KOPT-K1 (cell line): ENCODE measurements around the gene CEMP1.
"Not testable (repeated sequence)": the region's sequence is repeated elsewhere in the genome, so short reads cannot be mapped to it uniquely, and the experiment has no call there.

Experiments used
- H3K27ac ChIP-seq: fragments of 200-600 bp; sonication (generic); 2 replicates; pipeline ENCODE4 v1.5.1; 2016; ENCODE audit warnings: antibody characterized with exemption, mild to moderate bottlenecking, low read depth, low read length; ENCODE audit not compliant: poor library complexity, severe bottlenecking
- H3K36me3 ChIP-seq: fragments of 200-600 bp; sonication (generic); 2 replicates; pipeline ENCODE4 v1.5.1; 2017; ENCODE audit warnings: antibody characterized with exemption, mild to moderate bottlenecking, low read length, moderate library complexity; ENCODE audit not compliant: insufficient read depth
- H3K9me3 ChIP-seq: fragments of 200-600 bp; sonication (generic); 2 replicates; pipeline ENCODE4 v1.5.1; 2017; ENCODE audit warnings: antibody characterized with exemption, low read length, mild to moderate bottlenecking; ENCODE audit not compliant: insufficient read depth, poor library complexity, severe bottlenecking

Gene CEMP1, protein sequence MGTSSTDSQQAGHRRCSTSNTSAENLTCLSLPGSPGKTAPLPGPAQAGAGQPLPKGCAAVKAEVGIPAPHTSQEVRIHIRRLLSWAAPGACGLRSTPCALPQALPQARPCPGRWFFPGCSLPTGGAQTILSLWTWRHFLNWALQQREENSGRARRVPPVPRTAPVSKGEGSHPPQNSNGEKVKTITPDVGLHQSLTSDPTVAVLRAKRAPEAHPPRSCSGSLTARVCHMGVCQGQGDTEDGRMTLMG

DNA sequence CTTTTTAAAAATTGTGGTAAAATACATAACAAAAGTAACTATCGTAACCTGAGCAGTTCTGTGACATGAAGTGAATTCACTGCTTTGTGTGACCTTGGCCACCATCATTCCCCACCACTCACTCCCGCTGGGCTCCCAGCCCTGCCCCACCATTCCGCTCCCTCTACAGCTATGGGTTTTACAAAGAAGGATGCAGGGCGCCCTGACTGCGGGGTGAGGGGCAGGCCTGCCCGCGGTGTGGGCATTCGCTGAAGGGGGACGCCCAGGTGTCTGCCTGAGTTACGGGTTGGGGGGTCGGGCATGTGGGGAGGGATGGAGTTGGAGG is at the start of gene CEMP1:
CEMP1 (minus strand) TSS at position 38 of the 325 bp plus-strand sequence. CDS start 335 bp downstream, outside the sequence.
- Histone ChIP-seq H3K27ac (peak within 1 kb of the TSS; percentile 32), H3K9me3 (no peaks in the 10 kb centered on the region)

DNA sequence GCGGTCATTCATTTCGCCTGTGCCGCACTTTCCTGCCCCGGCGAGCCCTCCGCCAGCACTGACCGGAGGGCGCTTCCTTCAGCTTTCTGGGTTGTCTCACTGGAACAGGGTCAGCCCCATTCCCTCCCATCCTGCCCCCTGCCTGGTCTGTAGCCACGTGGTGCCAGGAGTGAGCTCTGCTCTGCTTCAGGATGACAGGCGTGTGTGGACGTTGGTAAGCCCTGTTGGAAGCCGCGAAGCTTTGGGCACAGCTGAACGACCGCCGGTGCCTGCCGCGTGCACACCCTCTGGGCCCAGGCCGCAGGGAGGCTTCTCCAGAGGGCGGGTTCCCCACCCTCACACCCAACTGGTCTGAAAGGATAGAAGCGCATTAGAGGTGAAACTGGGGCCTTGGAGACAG is 49.6 kb upstream of the CEMP1 start:
- H3K27ac ChIP-seq, H3K9me3 ChIP-seq, H3K36me3 ChIP-seq: not testable (repeated sequence)

More for the DNA sequence above, at the start of gene CEMP1:
- H3K36me3 ChIP-seq, result peaks cover 34% of the 10 kb centered on the region

DNA sequence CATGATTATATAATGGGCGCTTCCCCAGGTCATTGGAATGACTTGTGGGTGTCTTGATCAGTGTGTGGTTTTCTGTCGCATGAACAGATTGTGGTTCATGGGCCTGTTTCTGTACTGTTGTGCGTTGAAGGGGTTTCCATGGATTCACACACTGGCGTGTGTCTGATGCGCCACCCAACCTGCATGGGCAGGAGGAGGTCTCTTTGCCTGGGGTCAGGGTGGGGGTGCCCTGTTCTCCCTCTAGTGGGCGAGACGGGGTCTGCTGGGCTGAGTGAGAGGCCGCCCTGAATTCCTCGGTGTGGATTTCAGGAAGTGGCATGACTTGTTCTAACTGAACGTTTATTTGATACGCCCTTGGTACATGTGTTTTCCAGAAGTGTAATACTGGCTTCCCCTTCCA is 48.9 kb upstream of the CEMP1 start:
- not testable (repeated sequence) for H3K36me3 ChIP-seq, H3K27ac ChIP-seq, H3K9me3 ChIP-seq

DNA sequence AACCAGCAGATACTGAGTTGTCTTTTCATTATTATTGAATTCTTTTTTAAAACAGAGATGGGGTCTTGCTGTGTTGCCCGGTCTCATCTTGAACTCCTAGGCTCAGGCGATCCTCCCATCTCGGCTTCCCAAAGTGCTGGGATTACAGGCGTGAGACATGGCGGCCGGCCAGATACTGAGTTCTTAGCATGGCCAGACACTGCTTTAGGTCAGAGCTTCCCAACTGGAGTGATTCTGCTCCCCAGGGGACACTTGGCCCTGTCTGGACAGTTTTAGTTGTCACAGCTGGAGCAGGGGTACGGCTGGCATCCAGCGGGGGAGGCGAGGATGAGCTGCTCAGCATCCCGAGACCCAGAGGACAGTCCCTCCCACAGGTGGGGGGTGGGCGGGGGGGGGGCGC is 47.7 kb upstream of the CEMP1 start:
- H3K27ac ChIP-seq, H3K36me3 ChIP-seq, H3K9me3 ChIP-seq: not testable (repeated sequence)

DNA sequence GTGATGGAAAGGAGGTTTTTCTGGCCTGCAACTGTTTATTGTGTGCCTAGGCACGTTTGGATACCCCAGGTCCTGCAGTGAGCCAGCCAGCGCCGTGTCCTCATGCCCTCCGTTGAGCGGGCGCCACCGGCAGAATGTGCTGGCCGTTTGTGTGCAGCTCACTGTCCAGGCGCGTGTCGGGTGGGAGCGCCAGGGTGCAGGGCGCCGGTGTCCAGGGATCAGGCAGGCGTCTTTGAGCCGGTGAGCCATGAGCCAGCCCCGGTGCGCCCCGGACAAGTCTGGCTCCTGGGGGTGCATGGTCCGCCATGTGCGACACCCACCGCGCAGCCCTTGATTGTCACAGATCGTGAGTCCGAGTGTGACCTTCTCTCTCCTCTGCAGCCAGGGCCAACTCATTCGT is 45.8 kb upstream of the CEMP1 start:
- not testable (repeated sequence) for H3K36me3 ChIP-seq, H3K27ac ChIP-seq, H3K9me3 ChIP-seq

DNA sequence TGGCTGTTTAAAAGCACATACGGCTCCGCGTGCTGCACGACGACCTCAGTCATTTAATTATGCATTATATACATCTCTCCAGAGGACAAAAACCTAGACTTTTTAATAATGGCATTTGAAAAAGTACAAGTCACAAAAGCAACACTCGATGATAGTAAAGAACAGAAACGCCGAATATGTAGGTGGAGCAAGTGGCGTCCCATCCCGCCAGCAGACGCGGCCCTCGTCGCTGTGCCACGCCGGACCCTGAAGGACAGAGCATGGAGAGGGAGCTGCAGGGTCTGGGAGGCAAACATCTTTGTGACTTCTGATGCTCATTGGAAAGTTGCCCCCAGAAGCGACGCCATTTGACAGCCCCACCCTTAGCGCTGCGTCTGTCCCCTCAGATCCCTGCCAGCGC is 44.6 kb upstream of the CEMP1 start:
- H3K9me3 ChIP-seq, H3K27ac ChIP-seq: not testable (repeated sequence)

DNA sequence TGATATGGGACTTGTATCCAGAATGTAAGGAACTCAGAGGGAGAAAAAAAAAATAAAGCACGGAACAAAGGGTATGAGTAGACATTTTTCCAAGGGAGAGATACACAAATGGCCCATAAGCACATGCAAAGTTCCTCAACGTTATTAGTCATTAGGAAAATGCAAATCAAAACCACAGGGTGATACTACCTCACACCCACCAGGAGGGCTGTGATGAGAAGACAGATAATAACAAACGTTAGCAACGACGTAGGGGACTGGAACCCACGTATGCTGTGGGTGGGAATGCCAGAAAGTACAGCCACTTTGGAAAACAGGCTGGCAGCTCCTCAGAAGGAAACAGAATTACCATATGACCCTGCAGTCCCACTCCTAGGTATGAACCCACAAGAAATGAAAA is 41.5 kb upstream of the CEMP1 start:
- H3K9me3 ChIP-seq, H3K36me3 ChIP-seq, H3K27ac ChIP-seq: not testable (repeated sequence)

More for the DNA sequence above, 44.6 kb upstream of the CEMP1 start:
- H3K36me3 ChIP-seq, result not testable (repeated sequence)

DNA sequence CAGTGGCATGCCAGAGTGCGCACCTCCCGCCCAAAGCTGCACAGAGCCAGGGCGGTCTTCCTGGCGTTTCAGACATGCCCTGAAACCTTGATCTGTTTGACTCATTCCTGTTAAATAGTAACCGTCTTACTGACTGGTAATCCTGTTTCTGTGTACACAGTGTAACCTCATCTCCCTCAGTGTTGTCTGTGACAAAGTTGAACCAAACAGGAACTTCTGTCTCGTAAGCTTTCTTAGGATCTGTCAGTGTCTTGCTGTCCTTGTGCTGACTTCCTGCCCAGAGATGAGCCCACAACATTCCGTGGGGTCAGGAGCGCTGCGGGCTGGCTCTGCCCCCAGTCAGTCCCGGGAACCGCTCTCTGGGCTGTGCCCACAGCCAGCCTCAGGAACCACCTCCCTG is 37.4 kb upstream of the CEMP1 start:
- H3K36me3 ChIP-seq, H3K9me3 ChIP-seq, H3K27ac ChIP-seq: not testable (repeated sequence)

DNA sequence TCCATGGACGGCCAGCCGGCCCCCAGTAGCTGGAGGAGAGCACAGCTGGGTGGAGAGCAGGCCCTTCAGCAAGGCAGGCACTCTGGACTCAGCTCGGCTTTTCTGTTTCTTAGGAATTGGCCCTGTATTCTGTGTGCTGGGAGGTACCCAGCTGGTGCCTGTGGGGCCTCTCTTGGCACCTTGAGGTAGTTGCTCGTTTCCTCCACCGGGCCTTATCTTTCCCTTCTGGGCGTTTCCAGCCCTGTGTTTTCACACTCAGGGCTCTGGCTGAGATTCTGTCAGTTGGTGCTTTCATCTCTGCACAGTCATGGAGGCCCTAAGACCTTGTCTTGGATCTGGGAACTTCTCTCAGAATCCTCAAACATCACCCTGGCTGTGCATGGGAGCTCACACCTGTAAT is 36.3 kb upstream of the CEMP1 start:
- not testable (repeated sequence) for H3K27ac ChIP-seq, H3K36me3 ChIP-seq

DNA sequence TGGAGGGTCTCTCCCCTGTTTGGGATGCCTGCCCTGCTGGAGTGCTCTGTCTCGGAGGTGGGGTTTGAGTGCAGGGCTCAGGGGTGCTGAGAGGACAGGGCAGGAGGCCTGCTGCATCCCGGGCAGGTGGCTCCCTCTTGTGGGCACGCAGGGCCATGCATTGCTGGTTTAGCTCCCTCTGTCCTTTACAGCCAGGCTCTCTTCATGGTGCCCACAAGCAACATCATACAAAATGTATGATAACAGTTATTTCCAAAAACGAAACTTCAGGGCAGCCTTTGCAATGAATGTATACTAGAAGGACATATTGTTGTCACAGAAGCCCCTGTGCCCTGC is 29.6 kb upstream of the CEMP1 start:
- not testable (repeated sequence) for H3K9me3 ChIP-seq, H3K36me3 ChIP-seq, H3K27ac ChIP-seq

More for the DNA sequence above, 36.3 kb upstream of the CEMP1 start:
- H3K9me3 ChIP-seq, result not testable (repeated sequence)

DNA sequence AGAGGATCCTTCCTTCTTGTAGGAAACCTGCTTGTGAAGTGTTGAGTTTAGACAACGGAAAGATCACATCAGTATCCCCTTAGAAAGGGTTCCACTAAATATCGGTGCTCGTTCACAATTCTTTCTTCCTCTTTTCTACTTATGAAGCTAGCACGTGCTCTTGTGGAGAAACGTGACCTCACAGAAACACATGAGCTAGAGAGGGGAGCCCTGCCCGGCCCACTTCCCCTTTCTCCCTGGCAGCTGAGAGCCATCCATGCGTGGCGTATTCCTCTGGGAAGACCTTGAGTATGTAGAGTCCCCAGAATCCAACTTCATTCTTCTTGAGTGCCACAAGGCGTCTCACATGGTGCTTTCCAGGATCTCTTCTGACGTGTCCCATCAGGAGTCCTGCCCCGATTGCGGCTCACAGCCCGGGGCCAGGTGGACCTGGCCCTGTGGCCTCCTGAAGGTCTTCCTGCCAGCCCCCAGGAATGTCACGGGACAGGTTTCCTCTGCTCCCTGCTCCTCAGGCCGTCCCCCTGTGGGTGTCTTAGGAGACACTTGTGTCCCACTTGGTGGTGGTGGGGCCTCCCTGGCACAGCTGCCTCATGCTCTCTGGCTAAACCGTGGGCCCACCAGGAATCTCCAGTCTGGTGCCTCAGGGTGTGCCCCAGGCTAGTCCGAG is 29.1 kb upstream of the CEMP1 start:
- H3K9me3 ChIP-seq, H3K27ac ChIP-seq, H3K36me3 ChIP-seq: not testable (repeated sequence)

DNA sequence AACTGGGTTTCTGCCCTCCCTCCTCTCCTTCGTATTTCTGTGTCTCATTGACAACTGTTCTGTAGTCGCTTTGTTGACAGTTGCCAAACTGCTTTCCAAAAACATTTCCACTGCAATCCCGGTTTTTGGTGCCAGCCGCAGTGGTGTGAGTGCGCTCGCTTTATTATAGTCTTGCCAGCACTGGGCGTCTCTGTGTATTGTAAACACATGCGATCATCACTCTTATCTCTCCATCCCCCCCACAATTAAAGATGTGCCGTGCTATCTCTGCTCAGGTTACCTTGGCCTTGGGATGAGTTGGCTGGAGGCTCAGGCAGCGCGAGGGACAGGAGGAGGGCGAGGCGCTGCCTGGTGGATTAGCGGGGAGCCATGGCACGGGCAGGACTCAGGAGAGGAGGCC is 25.9 kb upstream of the CEMP1 start:
- not testable (repeated sequence) for H3K36me3 ChIP-seq, H3K27ac ChIP-seq, H3K9me3 ChIP-seq

DNA sequence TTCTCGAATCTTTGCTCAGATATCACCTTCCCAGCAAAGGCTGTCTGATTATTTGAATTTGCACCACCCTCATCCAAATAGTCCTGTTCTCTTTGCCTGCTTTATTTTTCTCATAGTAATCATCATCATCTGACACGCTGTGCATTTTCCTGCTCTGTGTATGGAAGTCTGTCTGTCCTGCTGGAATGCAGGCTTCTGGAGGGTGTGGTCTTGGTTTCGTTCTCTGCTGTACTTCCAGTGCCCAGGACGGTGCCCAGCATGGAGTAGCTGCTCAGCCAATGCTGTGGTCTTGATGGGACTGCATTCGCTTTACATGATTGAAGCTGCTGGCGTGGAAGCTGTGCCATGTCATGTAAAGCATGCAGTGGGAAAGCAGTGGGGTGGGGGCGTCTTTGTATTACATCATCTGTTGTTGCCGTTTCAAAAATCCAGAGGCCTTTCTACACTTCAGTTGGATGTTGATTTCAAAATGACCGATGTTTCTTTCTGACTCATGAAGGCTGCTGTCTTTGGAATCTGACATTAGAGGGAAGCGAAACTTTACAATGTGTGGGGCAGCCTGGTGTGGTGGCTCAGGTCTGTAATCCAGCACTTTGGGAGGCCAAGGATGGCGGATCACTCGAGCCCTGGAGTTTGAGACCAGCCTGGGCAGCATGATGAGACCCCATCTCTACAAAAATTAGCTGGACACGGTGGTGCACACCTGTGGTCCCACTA is 23.7 kb upstream of the CEMP1 start:
- not testable (repeated sequence) for H3K27ac ChIP-seq, H3K36me3 ChIP-seq, H3K9me3 ChIP-seq

DNA sequence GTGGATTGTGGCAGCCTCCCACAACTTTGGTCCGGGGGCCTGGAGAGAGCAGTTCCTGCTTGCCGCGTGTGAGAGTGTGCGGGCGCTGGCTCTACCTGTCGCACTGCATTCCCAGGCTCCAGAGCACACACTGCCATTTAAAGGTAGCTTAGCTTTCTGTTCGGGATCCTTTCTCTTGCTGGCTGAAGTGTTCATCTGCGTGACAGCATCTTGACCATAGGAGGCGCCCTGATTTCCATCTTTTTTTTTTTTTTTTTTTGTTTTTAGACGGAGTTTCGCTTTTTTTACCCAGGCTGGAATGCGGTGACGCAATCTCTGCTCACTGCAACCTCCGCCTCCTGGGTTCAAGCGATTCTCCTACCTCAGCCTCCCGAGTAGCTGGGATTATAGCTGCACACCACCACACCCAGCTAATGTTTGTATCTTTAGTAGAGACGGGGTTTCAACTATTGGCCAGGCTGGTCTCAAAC is 20.2 kb upstream of the CEMP1 start:
- not testable (repeated sequence) for H3K27ac ChIP-seq, H3K36me3 ChIP-seq, H3K9me3 ChIP-seq

DNA sequence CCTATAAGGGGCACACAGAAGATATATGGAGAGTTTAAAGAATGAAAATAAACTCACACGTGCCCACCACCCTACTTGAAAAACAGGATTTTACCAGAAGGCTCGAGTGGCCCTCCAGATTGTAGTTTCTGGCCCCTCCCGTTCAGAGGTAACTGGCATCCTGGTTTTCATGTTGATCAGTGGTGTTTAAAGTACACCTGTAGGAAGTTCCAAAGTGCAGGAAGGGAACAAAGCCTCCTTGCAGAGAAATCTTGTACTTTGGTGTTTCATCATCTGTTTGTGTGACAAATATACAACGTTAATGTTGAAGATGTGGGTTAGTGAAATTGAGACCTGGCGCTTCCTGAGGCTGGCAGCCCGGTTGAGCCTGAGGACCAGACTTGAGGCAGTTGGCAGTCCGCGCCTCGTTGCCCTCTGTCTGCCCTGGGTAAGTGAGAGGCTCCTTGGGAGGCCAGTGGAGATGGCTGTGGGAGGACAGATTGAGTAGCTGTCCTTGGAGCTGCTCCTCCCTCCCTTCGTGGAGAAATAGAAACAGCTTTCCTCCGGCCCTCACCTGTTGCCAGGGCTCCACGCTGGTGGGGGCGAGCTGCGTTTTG is 19.2 kb upstream of the CEMP1 start:
- not testable (repeated sequence) for H3K27ac ChIP-seq, H3K9me3 ChIP-seq, H3K36me3 ChIP-seq

DNA sequence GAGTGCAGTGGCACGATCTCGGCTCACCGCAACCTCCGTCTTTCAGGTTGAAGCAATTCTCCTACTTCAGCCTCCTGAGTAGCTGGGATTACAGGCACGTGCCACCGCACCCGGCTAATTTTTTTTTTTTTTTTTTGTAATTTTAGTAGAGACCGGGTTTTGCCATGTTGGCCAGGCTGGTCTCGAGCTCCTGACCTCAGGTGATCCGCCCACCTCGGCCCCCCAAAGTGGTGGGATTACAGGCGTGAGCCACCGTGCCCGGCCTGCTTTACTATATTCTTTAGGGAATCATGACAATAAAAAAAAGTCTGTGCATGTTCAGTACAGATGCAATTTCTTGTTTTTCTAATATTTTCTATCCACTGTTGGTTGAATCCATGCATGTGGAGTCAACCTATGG is 12.6 kb upstream of the CEMP1 start:
- not testable (repeated sequence) for H3K9me3 ChIP-seq

More for the DNA sequence above, 12.6 kb upstream of the CEMP1 start:
- H3K36me3 ChIP-seq, H3K27ac ChIP-seq: not testable (repeated sequence)
